Smooth muscle cell of the brain vasculature (primary cell): ENCODE measurements around the gene KLHDC10.
"Not testable (repeated sequence)": the region's sequence is repeated elsewhere in the genome, so short reads cannot be mapped to it uniquely, and the experiment has no call there.

Experiments used
- DNase-seq: peaks from one replicate; pipeline ENCODE4 v3.0.0-alpha.2; 2012; ENCODE audit warnings: low read depth, low spot score

The KLHDC10 gene

DNA sequence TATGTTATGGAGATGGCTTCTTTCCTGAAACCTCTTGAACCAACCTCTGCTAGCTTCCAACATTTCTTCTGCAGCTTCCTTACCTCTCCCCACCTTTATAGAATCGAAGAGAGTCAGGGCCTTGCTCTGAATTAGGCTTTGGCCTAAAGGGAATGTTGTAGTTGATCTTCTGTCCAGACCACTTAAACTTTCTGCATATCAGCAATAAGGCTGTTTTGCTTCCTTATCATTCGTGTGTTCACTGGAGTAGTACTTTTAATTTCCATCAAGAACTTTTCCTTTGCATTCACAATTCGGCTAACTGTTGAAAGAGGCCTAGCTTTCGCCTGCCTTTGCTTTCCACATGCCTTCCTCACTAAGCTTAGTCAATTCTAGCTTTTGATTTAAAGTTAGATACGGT, 48.0 kb downstream of the KLHDC10 start:
- DNase-seq, result no peak

DNA sequence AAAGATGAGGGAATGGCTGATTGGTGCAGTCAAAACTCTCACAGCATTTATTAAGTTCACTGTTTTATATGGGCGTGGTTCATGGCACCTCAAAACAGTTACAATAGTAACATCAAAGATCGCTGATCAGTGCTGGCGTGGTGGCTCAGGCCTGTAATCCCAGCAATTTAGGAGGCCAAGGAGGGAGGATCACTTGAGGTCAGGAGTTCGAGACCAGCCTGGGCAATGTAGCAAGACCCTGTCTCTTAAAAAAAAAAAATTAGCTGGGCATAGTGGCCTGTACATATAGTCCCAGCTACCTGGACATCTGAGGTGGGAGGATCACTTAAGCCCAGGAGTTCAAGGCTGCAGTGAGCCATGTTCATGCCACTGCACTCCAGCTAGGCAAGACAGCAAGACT, 48.5 kb downstream of the KLHDC10 start:
- DNase-seq, result no peak

DNA sequence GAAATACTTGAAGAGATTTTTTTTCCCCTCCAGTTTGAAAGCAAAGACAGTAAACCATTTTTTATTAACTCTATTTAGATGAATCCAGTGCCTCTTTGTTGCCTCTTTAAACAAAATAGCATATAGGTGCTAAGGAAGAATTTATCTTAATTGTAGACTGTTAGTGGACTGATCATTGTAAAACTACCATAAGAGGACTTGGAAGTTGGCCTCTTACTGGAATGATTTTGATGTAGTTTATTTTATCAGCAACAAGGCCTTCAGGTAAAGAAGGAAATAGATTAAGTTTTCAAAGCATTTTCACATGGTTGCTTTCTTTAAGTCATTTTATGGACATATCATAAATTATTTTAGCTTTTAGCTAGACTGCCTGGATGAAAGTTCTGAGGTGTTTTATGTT, 53.2 kb downstream of the KLHDC10 start:
- no peak for DNase-seq

DNA sequence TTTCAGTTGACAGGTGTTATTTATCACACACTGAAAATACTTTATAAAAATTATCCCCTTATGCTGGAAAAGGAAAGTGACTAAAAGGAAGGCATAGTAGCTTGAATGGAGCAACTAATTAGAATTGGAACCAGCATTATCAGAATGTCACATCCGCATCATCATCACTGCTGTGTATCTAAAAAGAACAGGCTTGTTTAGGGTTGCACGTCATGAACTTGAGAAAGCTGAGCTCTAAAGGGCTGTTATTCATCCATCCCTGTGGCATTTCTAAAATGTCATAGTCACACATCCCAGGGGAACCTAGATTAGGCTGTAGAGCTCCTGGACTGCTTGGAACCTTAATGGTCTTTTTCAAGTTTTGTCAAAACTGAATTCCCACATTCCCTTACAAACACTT, 54.4 kb downstream of the KLHDC10 start:
- DNase-seq, result no peak

DNA sequence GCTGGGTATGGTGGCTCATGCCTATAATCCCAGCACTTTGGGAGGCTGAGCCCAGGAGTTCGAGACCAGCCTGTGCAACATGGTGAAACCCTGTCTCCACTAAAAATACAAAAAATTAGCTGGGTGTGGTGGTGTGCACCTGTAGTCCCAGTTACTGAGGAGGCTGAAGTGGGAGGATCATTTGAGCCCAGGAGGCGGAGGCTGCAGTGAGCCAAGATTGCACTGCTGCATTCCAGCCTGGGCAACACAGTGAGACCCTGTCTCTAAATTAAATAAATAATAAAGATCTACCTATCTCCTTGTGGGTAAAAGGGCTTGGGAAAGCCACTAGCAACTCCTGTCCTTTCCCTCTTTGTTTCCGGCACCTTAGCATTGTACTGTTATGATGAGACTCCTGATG, 56.5 kb downstream of the KLHDC10 start:
- DNase-seq, result not testable (repeated sequence)

DNA sequence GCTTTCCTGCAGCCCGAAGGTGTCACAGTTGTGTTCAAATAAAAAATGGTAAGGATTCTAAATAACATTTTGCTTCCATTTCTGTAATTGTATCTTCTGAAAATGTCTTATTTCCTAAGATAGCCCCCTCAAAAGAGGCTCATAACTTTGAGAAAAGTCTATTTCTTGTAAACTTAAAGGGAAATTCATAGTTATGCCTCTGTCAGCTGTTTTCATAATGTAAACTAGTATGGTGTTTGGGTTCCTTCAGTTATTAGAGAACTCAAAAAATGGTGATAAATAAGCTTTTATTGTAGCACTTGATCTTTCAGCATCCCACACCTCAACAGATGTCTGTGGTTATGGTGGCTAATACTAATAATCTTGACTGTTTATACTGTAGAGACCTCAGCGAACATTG, 57.1 kb downstream of the KLHDC10 start:
- no peak for DNase-seq

DNA sequence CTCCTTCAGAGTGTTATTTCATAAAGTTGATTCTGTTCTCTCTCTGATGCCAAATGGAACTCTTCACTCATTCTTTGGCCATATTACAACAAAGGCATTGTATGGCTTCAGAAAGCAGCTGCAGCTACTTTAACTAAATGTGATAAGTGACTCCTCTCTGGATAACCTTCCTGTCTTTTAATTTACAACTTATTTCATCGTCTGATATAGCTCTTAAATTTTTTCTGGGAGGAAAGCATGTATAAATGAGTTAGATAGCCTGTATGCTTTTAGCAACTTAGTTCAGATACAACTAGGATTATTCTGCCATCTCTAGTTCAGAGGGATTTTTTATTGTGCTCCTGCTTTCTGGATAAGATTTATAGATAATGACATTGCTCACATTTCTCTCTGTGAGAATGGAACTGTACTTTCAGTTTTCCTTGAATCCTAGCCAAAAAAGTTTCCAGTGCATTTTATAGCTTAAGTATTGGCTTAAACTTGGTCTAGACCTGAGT, 57.5 kb downstream of the KLHDC10 start:
- DNase-seq, result no peak

DNA sequence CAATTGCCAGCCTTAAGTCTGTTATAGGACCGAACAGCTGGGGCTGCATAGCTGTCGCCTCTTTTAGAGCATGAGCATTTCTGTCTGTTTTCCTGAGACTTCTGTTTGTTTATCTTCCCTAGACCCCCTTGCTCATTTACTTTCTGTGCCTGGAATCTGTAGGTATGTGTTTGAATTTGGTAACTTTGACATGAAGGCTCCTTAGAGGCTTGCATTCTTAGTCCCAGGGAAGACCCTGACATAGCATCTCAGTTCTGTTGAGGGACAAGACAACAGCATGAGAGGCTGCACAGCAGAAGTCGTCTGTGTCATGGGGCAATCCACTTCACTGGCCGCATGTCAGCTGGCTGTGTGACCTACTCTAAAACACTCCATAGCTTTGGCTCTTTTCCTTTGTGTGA, 58.7 kb downstream of the KLHDC10 start:
- DNase-seq, result no peak

DNA sequence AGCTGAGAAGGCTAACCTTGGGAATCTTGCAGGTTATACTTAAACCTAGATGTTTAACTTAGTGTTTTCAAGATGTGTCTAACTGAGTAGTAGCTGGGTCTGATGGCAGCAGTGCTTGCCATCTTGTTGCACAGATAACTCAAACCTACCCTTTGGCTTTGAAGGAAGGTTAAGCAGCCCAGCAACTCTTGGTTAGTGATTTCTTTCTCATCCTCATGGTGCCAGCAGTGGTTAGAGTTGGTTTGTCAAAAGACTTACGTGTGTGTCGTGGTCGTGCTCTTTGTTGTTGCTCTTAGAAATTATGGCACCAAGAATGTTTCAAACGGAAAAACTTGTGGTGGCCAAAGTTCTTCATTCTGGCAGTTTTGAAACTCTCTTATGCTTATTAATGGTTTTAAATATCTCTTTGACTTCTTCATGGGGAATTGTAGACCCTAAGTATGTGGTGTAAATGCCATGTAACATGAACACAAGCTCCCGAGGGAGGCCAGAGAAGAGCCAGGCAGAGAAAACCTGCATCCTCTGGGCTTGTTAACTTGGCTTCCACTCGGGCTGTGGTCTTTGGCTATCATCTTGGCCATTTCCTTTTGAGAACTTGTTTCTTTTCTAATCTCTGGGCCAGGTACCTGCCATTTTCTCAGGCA, 61.0 kb downstream of the KLHDC10 start:
- DNase-seq, result no peak

DNA sequence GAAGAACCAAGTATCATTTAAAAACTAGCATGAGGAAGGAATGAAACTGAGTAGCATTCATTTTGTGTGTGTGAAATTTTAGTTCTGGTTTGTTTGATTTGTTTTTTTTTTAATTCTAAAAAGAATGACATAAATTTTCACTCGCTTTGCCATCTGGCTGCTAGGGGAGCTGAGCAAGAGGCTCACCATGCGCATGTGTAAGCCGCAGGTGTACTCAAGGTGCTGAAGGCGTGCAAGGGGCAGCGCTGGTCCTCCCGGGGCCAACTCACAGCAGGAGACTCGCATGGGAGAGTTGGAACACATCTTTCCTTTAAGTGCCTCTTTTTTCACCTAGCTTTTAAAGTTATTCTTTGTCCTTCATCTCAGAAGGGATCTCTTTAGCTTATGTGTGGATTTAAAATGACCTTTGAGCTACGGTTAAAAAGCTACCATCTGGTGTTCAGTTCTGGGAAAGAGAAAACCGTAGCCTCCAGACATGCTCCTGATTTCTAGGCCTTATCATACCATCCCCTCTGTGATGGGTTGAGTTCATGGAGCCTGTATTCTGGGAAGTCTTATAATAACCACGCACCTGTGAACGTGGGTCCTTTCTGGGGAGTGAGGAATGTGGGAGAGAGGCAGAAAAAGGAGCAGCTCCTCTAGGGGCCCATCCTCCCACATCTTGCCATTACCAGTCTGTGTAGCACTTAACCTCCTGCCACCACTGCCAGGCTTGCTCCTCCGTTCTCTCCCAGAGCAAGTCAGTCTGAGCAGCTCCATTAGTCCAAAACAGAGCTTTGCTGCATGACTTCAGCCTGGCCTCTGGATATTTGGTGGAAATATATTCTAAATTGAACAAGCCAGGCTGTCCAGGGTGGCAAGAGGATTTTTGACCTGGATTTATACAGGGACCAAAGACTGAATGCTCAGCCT, 61.9 kb downstream of the KLHDC10 start:
- DNase-seq, result no peak

DNA sequence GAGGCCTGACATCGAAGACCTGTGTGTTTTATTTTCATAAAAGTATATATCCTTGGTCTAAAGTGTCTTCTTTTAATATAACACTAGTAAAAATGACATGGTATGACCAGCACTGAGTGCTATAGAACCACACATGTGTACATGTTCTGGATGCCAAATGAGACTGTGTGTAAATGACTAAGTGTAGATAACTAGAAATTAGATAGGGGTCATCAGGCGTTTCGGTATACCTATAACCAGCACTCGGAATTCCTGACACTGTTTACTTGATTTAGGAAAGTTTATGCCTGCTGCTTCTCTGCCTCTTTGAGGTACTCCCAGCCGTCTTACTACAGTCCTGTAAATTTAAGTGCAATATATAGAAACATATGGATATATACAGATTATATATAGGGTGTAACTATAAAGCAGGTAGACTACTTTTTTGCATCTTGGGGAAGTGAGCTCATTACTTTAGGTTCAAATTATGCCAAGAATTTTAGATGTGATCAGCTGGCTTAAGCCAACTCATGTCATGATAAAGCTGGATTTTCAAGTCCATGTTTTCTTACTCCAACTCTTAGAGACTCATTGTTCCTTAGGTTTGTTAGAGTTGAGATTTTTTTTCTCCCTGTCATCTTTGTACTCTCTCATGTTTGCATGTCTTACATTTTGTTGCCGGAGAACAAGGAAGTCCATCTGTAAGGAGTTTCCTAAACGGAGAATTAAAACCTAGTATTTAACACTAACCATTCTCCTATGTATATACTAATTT, 62.9 kb downstream of the KLHDC10 start:
- DNase-seq, result no peak

DNA sequence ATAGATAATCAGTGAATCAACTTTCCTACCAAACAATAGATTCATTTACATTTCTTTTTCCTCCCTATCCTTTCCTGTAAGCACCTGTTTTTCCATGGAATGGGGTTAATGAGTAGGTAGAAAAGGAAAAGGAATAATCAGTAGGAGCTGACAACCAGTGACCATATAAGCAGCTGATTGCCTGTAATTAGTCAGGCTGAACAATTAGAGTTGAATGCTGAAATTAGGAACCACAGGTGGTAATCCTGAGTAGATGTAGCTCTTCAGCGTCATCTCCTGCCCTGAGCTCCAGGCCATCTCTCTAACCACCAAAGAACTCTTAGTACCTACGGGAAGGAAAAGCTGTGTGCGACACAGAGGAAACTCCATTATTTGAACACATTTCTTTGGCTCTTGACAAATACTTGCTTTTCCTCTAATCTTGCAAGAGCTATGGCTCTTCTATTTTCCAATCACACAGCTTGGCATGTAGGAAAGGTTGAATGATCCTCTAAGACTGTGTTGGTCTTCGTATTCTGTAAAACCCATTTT, 63.8 kb downstream of the KLHDC10 start:
- DNase-seq, result no peak

DNA sequence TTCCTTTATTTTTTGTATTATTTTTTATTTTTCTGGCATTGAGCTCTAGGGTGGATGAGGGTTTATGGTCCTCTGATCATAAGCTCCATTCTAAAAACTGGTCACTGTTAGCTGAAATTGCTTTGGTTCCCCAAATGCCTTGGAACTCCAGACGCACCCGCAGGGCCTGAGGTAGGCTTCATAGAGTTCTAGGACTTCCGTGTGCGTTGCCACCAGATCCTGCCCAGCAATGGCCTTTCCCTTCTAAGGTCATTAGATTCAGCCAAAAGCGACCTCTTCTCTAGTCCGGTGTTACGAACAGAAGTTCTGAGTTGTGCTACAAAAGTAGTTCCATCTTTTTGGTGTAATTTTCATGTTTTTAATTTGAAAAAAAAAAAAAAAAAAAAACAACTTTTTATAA, 64.4 kb downstream of the KLHDC10 start:
- DNase-seq, result no peak

DNA sequence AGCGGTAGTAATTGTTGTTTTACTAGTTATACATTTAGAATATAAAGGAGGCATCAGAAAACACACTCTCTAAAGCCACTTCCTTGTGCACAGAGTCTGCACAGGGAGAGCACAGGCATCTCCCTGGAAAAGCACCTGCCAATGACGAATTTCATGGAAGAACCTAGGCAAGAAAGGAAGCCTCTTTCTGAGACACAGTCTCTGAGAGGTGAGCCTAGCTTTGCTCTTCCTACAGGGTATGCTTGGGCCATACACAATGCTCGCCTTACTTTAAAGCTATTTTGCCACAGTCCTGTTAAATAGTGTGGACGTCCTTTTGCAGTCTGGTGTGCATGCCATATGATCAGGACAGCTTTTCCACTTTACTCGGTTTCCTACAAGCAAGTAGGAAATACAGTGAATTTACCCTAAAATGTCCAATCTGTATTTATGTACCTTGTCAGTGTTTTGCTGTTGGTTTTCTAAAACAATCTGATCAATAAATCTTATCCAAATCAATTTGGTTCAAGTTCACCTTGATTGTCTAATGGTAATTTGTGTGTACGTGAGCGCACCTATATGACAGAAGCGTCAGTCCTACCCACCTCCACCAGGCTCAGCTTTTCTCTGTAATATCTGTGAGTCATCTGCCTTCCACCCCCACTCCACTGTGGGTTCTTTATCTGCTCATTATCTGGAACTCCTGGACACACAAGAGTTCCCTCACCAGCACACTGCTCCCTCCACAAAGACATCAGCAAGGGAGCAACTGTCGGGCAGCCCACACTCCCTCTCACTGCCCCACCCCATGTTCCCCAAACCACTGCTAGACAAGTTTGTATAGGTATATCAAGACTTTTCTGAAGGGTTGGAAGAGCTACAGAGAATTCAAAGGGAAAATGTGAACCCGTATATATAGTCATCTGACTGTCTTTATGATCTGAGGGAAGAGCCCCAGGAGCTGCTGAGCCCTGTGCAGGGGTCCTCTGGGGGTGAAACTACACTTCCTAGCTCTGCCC, 65.2 kb downstream of the KLHDC10 start:
- DNase-seq, result no peak

DNA sequence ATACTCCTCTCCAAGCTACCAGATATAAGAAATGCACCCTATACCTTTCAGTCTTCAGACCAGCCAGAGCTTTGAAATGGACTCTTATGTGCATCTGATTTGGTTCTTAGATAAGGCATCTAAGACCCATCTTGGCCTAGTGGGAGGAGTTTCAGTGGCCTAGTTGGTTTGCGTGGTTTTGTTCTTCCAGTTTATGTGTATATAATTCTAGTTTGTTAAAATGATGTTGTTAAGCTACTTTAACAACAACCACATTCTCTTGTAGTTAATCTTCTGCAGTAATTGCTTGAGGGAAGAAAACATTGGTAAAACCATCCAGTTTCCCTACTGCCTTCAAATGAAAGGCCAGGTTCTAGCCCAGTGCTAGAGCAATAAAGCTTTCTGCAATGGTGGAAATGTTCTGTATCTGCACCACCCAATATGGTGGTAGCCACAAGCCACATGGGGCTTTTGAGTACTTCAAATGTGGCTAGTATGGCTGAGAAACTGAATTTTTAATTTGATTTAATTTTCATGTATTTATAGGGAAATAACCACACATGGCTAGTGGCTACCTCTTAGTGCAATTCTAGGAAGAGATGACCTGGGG, 66.3 kb downstream of the KLHDC10 start:
- DNase-seq, result no peak

DNA sequence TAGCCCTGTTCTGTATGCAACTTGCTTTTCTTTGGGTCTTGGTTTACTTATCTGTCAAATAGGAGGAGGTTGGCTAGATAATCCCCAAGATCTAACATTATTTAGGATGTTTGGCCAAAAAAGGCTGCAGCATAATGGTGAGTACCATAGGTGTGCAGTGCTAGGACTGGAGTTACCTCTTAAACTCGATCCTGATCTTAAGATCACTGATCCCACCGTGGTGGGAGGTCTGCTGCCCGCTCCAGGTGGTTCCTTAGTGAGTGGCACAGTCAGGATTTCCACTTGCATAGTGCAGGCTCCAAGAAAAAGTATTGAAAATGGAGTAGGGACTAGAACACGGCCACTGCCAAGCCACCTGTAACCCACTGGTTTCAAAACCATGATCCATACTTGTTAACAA, 66.9 kb downstream of the KLHDC10 start:
- DNase-seq, result no peak

DNA sequence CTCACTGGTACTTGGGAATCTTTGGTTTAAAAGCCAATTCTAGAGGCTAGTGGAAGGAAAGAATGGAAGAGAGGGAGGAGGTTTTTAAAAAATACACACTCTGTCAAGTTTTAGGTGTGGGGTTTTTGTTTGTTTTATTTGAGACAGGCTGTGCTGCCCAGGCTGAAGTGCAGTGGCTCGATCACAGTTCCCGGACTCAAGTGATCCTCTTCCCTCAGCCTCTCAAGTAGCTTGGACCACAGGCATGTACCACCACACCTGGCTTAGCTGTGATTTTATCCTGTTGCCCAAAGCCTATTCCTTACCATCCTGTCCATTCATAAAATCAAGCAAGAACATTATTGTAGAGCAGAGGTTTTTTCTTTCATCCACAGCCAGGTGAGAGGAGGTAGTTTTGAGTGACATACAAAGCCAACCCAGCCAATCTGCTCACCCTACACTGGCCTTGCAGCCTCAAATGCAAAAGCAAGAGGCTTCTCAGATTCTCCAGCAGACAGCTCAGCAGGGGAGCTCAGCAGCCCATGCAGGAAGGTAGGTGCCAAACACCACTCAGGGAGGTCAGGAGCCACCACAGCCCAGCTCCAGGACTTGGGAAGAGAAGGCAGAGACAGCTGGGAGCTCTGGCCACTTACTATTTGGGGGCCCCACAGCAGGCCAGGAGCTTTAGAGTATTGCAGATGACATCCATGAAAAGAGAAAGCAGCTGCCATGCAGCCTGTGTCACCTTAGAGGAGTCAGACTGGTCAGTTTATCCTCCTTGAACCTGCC, 69.0 kb downstream of the KLHDC10 start:
- DNase-seq, result no peak

DNA sequence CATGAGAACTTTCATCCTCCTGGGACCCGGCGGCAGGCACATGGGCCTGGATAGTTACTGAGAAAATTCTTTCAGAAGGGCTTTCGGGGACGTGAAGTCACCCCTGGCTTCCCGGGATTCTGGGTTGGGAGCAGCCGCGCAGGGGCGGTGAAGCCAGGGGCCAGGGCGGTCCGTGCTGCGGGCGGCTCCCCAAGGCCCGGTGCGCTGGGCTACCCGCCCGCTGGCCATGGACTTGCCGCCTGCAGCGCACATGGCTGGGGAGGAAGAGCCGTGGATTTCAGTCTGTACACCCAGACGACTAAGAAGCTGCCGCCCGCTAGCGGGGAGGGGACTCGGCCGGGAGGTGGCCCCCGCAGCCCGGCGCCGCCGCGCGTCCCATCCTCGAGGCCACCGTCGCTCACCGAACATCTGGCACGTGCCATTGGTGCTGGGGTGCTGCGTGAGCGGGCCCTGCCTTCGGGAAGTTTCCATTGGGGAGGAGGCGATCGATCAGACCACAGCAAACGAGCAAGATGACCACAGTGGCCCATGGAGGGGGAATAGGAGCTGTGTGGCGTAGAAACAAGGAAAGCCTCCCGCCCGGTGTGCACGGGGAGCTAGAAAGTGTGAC, 70.3 kb downstream of the KLHDC10 start:
- no peak for DNase-seq
